PFSK-1 (cell line): ENCODE data around the gene FKBP14.

Source experiments
- FOXP2 ChIP-seq: optimal IDR thresholded peaks from 2 replicates; pipeline ENCODE3; 2011; ENCODE audit warnings: borderline replicate concordance, control low read depth, inconsistent platforms; ENCODE audit not compliant: insufficient read depth; ENCODE audit errors: extremely low read length, extremely low read depth
- POLR2AphosphoS5 ChIP-seq: IDR thresholded peaks from 2 replicates; pipeline ENCODE4 v1.6.1; 2012; ENCODE audit warnings: low read depth, mild to moderate bottlenecking, control low read depth, low read length, moderate library complexity
- SIN3A ChIP-seq: IDR thresholded peaks from 2 replicates; pipeline ENCODE4 v1.6.1; 2012; ENCODE audit warnings: mild to moderate bottlenecking, low read length, moderate library complexity, borderline replicate concordance; ENCODE audit not compliant: insufficient read depth
- TAF1 ChIP-seq: IDR thresholded peaks from 2 replicates; pipeline ENCODE4 v1.6.1; 2012; ENCODE audit warnings: low read length, control low read depth, borderline replicate concordance; ENCODE audit not compliant: insufficient read depth
- TF ChIP-seq, protein P1 (sequence below), 2 experiments: IDR thresholded peaks; 2 replicates each; pipeline versions ENCODE4 v1.6.1 to v1.8.0; 2011 to 2012; ENCODE audit warnings: low read depth in 2 of 2, low read length in 2 of 2, control low read depth in 1 of 2, inconsistent platforms in 1 of 2, mild to moderate bottlenecking in 1 of 2, moderate library complexity in 1 of 2; ENCODE audit not compliant: insufficient read depth in 1 of 2

Gene FKBP14

DNA sequence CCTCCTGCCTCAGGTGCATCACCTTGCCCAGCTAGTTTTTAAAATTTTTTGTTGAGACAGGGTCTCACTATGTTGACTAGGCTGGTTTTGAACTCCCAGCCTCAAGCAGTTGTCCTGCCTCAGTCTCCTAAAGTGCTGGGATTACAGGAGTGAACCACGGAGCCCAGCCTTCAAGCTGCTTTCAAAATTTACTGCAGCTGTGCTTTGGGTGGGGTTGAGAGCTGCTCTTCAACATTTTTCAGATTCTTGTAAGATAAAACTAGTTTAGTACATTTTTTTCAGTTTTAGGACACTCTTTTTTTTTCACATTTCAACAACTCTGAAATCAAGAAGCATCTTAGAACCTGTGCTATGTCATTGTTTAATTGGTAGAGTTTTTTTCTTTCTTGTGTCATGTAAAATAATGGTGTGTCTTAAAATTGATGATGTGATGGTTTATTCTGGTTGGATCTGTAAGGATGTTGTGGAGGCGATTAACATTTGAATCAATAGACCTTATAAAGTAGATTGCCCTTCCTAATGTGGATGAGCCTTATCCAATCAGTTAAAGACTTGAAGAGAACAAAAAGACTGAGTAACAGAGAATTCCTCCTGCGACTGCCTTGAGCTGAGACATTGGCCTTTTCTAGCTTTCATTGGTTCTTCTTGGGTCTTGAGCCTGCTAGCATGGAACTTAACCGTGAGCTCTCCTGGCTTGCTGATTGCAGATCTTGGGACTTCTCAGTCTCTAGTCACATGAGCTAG lies 15.2 kb upstream of the FKBP14 start:
- TF ChIP-seq FOXP2 (no peak), TAF1 (no peak), POLR2AphosphoS5 (no peak), SIN3A (no peak)
- TF ChIP-seq, protein P1, sequence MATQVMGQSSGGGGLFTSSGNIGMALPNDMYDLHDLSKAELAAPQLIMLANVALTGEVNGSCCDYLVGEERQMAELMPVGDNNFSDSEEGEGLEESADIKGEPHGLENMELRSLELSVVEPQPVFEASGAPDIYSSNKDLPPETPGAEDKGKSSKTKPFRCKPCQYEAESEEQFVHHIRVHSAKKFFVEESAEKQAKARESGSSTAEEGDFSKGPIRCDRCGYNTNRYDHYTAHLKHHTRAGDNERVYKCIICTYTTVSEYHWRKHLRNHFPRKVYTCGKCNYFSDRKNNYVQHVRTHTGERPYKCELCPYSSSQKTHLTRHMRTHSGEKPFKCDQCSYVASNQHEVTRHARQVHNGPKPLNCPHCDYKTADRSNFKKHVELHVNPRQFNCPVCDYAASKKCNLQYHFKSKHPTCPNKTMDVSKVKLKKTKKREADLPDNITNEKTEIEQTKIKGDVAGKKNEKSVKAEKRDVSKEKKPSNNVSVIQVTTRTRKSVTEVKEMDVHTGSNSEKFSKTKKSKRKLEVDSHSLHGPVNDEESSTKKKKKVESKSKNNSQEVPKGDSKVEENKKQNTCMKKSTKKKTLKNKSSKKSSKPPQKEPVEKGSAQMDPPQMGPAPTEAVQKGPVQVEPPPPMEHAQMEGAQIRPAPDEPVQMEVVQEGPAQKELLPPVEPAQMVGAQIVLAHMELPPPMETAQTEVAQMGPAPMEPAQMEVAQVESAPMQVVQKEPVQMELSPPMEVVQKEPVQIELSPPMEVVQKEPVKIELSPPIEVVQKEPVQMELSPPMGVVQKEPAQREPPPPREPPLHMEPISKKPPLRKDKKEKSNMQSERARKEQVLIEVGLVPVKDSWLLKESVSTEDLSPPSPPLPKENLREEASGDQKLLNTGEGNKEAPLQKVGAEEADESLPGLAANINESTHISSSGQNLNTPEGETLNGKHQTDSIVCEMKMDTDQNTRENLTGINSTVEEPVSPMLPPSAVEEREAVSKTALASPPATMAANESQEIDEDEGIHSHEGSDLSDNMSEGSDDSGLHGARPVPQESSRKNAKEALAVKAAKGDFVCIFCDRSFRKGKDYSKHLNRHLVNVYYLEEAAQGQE (IDR thresholded peaks at IDR 0.05; ENCODE audit: insufficient read depth in 1 of 2, low read depth in 2 of 2, low read length in 2 of 2) = no peak

DNA sequence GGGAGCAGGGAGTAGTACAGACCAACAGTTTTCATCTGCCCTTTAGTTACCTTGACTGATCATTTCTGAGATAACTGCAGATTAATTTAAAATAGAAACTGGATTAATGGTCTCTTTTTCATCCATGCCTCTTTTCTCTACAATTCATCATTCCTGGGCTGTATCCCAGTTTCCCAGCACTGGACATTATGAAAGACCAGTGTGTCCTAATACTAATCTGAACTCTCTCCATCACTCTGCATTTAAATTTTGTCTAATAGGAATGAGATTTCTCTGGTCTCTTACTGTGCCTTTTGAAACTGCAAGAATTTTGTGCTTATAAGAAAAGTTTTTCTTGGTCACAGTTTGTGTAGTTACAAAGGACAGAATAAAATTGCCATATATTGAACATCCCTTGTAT lies 14.4 kb upstream of the FKBP14 start:
- TF ChIP-seq FOXP2 = no peak
- TF ChIP-seq POLR2AphosphoS5 = no peak
- no peak for TF ChIP-seq TAF1
- TF ChIP-seq, protein P1 (IDR thresholded peaks at IDR 0.05; ENCODE audit: insufficient read depth in 1 of 2, low read depth in 2 of 2, low read length in 2 of 2) = no peak
- no peak for TF ChIP-seq SIN3A

DNA sequence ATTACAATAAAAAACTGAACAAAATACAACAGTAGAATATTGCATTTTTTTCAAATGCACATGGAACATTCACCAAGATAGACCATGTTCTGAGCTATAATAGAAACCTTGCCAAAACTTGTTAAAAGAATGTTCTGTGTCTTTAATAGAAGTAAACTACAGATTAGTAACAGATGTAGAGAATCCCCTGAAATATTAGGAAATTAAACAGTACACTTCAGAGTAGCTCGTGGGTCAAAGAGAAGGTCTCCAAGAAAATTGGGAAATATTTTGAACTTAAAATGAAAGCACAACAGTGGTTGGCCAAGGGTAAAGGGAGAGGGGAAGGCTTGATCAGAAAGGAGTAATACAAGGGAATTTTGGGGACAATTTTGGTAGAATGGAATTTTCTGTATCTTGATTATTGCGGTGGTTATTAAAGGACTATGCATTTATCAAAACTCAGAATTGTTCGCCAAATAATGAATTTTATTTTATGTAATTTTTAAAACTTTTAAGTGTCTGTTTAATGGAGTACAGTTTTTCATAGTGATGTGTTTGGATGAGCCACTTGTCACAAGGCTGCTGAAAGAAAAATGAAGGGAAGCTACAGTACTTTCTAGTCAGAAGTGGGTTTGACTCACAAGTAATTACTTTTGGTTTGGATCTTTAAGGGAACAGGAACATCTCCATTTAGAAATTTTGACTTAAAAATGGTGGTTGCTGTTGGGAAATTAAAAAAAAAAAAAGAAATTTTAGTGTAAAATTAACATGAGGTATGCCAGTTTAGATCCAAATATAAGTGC lies 11.9 kb upstream of the FKBP14 start:
- no peak for TF ChIP-seq TAF1

DNA sequence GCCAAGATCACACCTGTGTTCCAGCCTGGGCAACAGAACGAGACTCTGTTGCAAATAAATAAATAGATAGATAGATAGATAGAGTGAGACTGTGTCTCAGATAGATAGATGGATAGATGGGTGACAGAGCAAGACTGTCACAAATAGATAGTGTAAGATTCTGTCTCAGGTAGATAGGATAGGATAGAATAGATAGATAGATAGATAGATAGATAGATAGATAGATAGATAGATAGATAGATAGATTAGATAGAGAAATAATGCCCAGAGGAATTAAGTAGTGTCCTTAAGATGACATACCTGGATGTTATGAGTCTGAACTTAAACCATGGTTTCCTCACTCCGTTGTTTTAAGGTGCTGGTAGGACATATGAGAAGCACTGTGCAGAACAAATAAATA lies 9.7 kb upstream of the FKBP14 start:
- TF ChIP-seq POLR2AphosphoS5 = no peak
- TF ChIP-seq SIN3A = no peak
- TF ChIP-seq FOXP2 = no peak
- TF ChIP-seq TAF1 = no peak
- TF ChIP-seq, protein P1 (IDR thresholded peaks at IDR 0.05; ENCODE audit: insufficient read depth in 1 of 2, low read depth in 2 of 2, low read length in 2 of 2) = no peak

DNA sequence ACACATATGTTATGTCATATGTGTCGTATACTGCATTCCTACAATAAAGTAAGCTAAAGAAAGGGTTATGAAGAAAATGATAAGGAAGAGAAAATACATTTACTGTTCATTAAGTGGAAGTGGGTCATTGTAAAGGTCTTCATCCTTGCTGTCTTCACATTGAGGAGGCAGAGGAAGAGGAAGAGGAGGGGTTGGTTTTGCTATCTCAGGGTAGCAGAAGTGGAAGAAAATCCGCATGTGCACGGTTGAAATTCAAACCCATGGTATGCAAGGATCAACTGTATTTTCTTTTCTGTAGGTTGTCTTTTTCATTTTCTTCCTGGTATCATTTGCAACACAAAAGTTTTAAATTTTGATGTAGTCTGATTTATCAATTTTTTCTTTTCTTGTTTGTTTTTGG lies 8.0 kb upstream of the FKBP14 start:
- no peak for TF ChIP-seq FOXP2
- TF ChIP-seq, protein P1 (IDR thresholded peaks at IDR 0.05; ENCODE audit: insufficient read depth in 1 of 2, low read depth in 2 of 2, low read length in 2 of 2) = no peak
- no peak for TF ChIP-seq SIN3A
- TF ChIP-seq TAF1 = no peak
- TF ChIP-seq POLR2AphosphoS5 = no peak
